Vagina (tissue), 2 donors: ENCODE results near the gene BRPF1. TPM values are rescaled to one million over a fixed set of nuclear protein-coding genes. Genes with fewer than 3 reads are reported as not detected.

Experiments used
- DNase-seq, 2 donors: peaks; one replicate each; pipeline ENCODE4 v3.0.0-alpha.2; 2017; ENCODE audit errors: extremely low spot score in 2 of 2
- H3K27ac ChIP-seq: fragments of 200-600 bp; sonication (generic); one replicate; pipeline ENCODE4 v1.5.1; 2019
- H3K27me3 ChIP-seq: fragments of 200-600 bp; sonication (generic); one replicate; pipeline ENCODE4 v1.5.1; 2019
- H3K36me3 ChIP-seq, 2 donors: fragments of 200-600 bp; sonication (generic); one replicate each; pipeline ENCODE4 v1.5.1; 2017 to 2019
- H3K4me1 ChIP-seq: fragments of 200-600 bp; sonication (generic); one replicate; pipeline ENCODE4 v1.5.1; 2019
- H3K4me3 ChIP-seq, 2 donors: fragments of 200-600 bp; sonication (generic); 1 replicate in 1 of 2; 2 replicates in 1 of 2; pipeline ENCODE4 v1.5.1; 2016 to 2019
- H3K9me3 ChIP-seq: fragments of 200-600 bp; sonication (generic); one replicate; pipeline ENCODE4 v1.5.1; 2019
- CTCF ChIP-seq, 3 experiments: fragments of 450-650 bp in 2 of 3; fragments of 200-600 bp in 1 of 3; sonication (generic) in 1 of 3; IDR thresholded peaks; one replicate each; pipeline ENCODE4 v1.5.1; 2017 to 2019; ENCODE audit warnings: antibody characterized with exemption in 3 of 3, mild to moderate bottlenecking in 2 of 3, moderate library complexity in 2 of 3
- POLR2A ChIP-seq, 2 donors: fragments of 450-650 bp; IDR thresholded peaks; one replicate each; pipeline ENCODE4 v1.6.1; 2017; ENCODE audit warnings: antibody characterized with exemption in 2 of 2, mild to moderate bottlenecking in 2 of 2, moderate library complexity in 2 of 2
- POLR2AphosphoS5 ChIP-seq, 2 donors: sonication (generic); formaldehyde crosslinking; IDR thresholded peaks; one replicate each; pipeline ENCODE4 v1.9.0; 2017; ENCODE audit warnings: antibody characterized with exemption in 2 of 2, mild to moderate bottlenecking in 2 of 2, low read depth in 1 of 2; ENCODE audit not compliant: insufficient read depth in 1 of 2
- intact Hi-C: fragments of 100-400 bp; cut with DNase I; formaldehyde crosslinking; loops from one replicate; pipeline ENCODE4 v1.15.1; 2023
- total RNA-seq: library from RNA; depleted of rRNA; stranded (reverse); fragments of >200 nt; gene quantifications from one replicate; pipeline ENCODE4 v1.2.3, GENCODE V29; 2016

Gene BRPF1
- total RNA-seq, 1 donor from 2014 or later: 16.9 TPM

- DNase-seq: no peak
- TF ChIP-seq POLR2AphosphoS5 (IDR thresholded peaks at IDR 0.05; ENCODE audit: insufficient read depth in 1 of 2, low read depth in 1 of 2): no peak
- TF ChIP-seq POLR2A (IDR thresholded peaks at IDR 0.05): no peak
- no peak for TF ChIP-seq CTCF (IDR thresholded peaks at IDR 0.05)
- no peaks in the 10 kb centered on the region for H3K27me3 ChIP-seq
- no peaks in the 10 kb centered on the region for H3K9me3 ChIP-seq
- no peak overlapping the region for H3K4me3 ChIP-seq
- no peak overlapping the region for H3K27ac ChIP-seq
- intact Hi-C loops: no loop called here
- peaks cover under 1 to 55% of the 10 kb centered on the region in 2 donors for H3K36me3 ChIP-seq
- peaks cover 18% of the 10 kb centered on the region for H3K4me1 ChIP-seq
These were observed 55.5 kb downstream of the BRPF1 start for GRCh38 chr3:9786825-9787669.

GRCh38 chr3:9787714-9788113 lies 56.2 kb downstream of the BRPF1 start:
- H3K27ac ChIP-seq: no peak overlapping the region
- TF ChIP-seq POLR2AphosphoS5 (IDR thresholded peaks at IDR 0.05; ENCODE audit: insufficient read depth in 1 of 2, low read depth in 1 of 2) (no peak), CTCF (IDR thresholded peaks at IDR 0.05) (no peak), POLR2A (IDR thresholded peaks at IDR 0.05) (no peak)

GRCh38 chr3:9791127-9791526 lies 59.6 kb downstream of the BRPF1 start:
- H3K36me3 ChIP-seq: peaks cover 0 to 30% of the 10 kb centered on the region in 2 donors
- H3K9me3 ChIP-seq: no peaks in the 10 kb centered on the region
- intact Hi-C loops: loop anchor here (10.0 kb wide), 1 partner anchor 56 kb away; the partner anchor contains the start of gene BRPF1
- no peaks in the 10 kb centered on the region for H3K27me3 ChIP-seq
- peaks cover 44% of the 10 kb centered on the region for H3K4me1 ChIP-seq
- no peak for DNase-seq
- H3K27ac ChIP-seq: peak overlapping the region; percentile 95
- no peak overlapping the region for H3K4me3 ChIP-seq
- TF ChIP-seq POLR2A (IDR thresholded peaks at IDR 0.05) (no peak), CTCF (IDR thresholded peaks at IDR 0.05) (no peak)

More at GRCh38 chr3:9787714-9788113, 56.2 kb downstream of the BRPF1 start:
- Histone ChIP-seq H3K4me1 (peaks cover 18% of the 10 kb centered on the region), H3K9me3 (no peaks in the 10 kb centered on the region), H3K4me3 (no peak overlapping the region), H3K27me3 (no peaks in the 10 kb centered on the region), H3K36me3 (peaks cover 0 to 55% of the 10 kb centered on the region in 2 donors)
- DNase-seq: no peak
- intact Hi-C loops: no loop called here

GRCh38 chr3:9791790-9792404 lies 60.4 kb downstream of the BRPF1 start:
- Histone ChIP-seq H3K4me3 (peak overlapping the region; percentile 85 to 90), H3K36me3 (peaks cover 0 to 26% of the 10 kb centered on the region in 2 donors), H3K9me3 (no peaks in the 10 kb centered on the region), H3K4me1 (peaks cover 44% of the 10 kb centered on the region), H3K27me3 (no peaks in the 10 kb centered on the region), H3K27ac (peak overlapping the region; percentile 95)
- DNase-seq: no peak
- TF ChIP-seq CTCF (IDR thresholded peaks at IDR 0.05) (no peak), POLR2AphosphoS5 (IDR thresholded peaks at IDR 0.05; ENCODE audit: insufficient read depth in 1 of 2, low read depth in 1 of 2) (no peak), POLR2A (IDR thresholded peaks at IDR 0.05) (no peak)
- intact Hi-C loops: loop anchor here (10.0 kb wide), 1 partner anchor 57 kb away; the partner anchor contains the start of gene BRPF1
